ENCODE data around the gene ZSCAN5A.
"Not testable (repeated sequence)": the region's sequence is repeated elsewhere in the genome, so short reads cannot be mapped to it uniquely, and the experiment has no call there.

The ZSCAN5A gene

DNA sequence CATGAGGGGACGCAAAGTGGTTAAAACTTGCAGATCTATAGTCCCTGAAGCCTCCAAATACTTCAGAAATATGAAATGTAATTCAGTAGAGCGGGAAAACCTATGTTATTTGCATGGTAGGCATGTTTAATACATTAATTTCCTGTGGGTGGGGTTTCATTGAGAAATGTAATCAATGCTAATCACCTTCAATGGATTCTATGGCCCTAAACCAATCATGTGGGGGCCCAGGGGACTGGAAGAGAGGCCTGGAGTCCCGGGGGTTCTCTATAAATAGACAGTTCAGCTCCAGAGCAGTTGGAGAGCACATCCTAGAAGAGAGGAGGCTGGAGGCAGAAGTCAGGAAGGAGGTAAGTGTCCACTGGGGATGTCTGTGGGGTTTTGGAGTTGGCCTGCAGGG is 112.7 kb downstream of the ZSCAN5A start, which contains the start of gene ZSCAN5C:
Gene ZSCAN5C, plus strand, starts transcription at position 301 of the 400 bp plus-strand sequence. CDS start 3,641 bp downstream, outside the sequence.
- no peak for DNase-seq (ENCODE audit: low read depth)

DNA sequence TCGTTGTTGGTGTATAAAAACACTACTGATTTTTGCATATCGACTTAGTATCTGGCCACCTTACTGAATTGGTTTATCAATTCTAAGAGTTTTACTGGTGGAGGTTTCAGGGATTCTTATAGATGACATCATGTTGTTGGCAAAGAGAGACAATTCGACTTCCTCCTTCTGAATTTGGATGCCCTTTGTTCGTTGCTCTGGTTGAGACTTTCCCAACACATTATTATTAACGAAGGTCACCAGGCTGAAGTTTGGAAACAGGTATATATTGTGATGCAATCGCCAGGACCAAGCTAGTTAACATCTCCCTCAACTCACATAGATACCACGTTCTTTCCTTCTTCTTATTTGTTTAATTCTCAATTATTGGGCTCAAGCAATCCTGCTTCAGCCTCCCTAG is 115.0 kb downstream of the ZSCAN5A start:
- no peak for DNase-seq (ENCODE audit: low read depth)

DNA sequence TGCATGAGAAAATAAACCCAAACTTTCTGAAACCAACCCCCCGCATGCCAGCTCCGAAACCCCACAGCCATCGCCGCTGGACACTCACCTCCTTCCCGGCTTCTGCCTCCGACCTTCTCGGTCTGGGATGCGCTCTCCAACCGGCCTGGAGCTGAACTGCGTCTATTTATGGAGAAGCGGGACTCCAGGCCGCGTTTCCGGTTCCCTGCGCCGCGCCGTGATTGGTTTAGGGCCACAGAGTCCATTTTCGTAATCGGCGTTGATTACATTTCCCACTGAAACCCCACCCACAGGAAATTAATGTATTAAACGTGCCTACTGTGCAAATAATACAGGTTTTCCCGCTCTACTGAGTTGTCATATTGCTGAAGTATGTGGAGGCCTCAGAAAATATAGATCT is 117.0 kb downstream of the ZSCAN5A start, which contains the start of gene ZSCAN5B:
Gene ZSCAN5B, minus strand, starts transcription at position 138 of the 400 bp plus-strand sequence. CDS start 4,731 bp downstream, outside the sequence.
- not testable (repeated sequence) for DNase-seq (ENCODE audit: low read depth)

DNA sequence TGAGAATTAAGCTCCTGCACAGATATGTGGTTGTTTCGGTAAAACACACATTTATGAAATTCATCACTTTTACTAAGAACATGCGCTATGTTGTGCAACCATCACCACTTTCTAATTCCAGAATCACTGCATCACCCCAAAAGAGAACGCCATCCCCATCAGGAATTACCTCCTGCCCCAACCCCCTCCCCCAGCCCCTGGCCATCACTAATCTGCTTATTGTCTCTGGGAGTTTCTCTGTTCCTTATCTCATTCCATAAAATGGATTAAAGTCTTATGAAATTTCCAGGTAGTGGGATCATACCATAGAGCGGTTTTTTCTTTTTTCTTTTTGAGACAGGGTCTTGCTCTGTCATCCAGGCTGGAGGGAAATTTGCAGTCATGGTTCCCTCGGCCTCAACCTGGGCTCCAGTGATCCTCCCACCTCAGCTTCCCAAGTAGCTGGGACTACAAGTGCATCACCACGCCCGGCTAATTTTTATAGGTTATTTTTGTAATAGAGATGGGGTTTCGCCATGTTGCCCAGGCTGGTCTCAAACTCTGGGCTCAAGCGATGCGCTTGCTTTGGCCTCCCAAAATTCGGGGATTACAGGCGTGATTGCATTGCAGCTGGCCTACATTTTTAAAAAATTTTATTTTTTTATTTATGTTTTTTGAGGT is 120.5 kb downstream of the ZSCAN5A start:
- DNase-seq (ENCODE audit: low read depth), result no peak

DNA sequence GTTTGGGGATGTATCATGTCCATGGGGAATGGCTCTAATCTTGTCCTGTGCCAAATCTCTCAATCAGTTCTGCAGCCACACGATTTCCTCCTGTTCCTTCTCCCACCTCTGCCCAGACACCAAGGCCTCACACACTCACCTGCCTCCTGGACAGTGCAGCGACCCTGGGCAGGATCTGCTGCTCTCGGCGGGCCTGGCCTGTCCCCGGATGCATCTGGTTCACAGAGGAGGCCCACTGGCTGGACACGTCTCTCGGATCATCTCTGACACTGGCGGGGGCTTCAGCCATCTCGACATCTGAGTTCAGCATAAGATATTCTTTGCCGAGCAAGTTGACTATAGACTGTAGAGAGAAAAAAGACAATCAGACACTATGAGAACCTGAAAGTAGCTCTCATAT is 122.9 kb downstream of the ZSCAN5A start:
- no peak for DNase-seq (ENCODE audit: low read depth)

DNA sequence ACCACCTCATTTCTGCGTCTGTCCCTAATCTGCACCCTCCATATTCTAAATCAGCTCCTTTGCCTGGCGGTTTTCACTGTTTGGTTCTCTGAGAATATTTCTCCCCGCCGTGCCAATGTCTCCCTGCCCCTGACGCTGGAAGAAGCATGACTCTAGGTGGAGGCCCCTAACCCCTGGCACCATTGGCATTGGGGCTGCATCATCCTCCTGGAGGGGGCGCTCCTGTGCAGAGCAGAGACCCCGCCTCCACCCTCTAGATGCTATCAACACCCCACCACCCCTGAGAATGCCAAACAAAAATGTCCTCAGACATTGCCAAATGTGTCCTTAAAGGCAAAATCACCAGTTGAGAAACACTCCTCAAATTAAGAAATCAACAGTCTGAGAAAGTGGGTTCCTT is 123.5 kb downstream of the ZSCAN5A start:
- DNase-seq (ENCODE audit: low read depth), result no peak

DNA sequence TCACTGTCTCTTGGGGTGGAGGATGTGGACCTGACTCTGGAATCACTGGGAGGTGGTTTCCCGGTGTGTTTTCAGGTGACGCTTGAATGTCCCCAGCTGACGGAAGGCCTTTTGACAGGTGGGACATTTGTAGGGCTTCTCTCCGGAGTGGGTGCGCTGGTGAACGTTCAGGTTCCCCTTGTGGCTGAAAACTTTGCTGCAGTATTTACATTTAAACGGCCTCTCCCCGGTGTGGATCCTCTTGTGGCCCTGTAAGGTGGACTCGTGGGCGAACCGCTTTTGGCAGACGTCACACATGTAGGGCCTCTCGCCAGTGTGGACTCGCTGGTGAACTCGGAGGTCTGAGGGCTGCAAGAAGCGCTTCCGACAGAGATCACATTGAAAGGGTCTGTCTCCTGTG is 124.9 kb downstream of the ZSCAN5A start:
- DNase-seq (ENCODE audit: low read depth), result no peak

DNA sequence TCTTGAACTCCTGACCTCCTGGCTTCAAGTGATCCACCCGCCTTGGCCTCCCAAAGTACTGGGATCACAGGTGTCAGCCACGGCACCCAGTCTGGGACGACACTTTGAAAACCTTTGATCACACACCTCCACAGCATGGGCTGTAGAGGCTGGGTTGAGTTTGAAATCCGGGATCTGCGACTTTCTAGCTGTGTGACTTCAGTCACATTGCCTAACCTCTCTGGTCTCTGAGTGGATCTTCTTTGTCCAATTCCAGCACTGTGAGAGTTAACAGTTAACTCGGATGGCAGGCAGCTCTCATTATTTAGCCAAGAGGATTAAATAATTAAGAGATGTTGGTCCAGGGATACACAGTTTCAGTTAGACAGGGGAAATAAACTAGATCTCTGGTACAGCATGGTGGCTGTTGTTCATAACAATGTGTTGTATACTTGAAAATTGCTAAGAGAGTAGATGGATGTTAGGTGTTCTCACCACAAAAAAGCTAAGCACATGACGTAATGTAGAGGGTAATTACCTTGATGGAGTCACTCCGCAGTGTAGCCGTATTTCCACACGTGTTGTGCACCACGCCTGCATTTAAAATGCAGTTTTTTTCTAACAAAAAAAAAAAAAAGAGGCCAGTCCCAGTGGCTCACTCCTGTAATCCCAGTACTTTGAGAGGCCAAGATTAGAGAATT is 136.9 kb downstream of the ZSCAN5A start:
- DNase-seq (ENCODE audit: low read depth), result no peak

DNA sequence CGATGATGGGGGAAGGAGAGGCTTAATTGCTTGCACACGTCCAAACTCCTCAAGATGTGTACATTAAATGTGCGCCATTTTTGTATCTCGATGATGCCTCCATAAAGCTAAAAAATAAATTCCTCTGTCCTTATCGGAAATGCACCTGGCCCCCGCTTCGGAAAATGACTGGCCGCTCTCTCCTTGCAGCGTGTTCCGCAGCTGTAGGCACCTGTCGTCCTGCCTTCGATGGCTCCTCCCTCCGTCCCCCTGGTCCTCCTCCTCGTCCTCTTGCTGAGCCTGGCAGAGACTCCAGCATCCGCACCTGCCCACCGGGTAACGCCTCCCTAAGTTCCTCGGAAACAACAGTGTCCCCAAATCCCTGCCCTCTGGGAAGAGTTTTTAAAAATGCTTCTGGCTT is 137.8 kb downstream of the ZSCAN5A start:
- DNase-seq (ENCODE audit: low read depth), result no peak

DNA sequence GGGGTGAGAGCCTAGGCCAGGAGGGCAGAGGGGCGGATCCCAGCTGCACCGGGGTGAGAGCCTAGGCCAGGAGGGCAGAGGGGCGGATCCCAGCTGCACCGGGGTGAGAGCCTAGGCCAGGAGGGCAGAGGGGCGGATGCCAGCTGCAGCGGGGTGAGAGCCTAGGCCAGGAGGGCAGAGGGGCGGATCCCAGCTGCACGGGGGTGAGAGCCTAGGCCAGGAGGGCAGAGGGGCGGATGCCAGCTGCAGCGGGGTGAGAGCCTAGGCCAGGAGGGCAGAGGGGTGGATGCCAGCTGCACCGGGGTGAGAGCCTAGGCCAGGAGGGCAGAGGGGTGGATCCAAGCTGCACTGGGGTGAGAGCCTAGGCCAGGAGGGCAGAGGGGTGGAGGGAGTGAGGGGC is 138.3 kb downstream of the ZSCAN5A start:
- not testable (repeated sequence) for DNase-seq (ENCODE audit: low read depth)

DNA sequence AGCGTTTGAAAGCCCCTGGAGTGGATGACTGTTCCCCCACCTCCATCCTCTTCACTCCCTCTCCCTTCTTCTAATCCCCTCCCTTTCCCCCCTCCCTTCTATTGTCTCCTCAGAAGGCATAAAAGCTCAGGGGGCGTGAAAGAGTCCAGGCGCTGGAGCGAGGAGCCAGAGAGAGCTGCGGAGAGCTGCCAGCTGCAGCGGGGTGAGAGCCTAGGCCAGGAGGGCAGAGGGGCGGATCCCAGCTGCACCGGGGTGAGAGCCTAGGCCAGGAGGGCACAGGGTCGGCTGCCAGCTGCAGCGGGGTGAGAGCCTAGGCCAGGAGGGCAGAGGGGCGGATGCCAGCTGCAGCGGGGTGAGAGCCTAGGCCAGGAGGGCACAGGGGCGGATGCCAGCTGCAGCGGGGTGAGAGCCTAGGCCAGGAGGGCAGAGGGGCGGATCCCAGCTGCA is 138.8 kb downstream of the ZSCAN5A start, which contains the start of gene GALP:
Gene GALP, plus strand, starts transcription at position 148 of the 447 bp plus-strand sequence. CDS start 1,101 bp downstream, outside the sequence.
- not testable (repeated sequence) for DNase-seq (ENCODE audit: low read depth)

DNA sequence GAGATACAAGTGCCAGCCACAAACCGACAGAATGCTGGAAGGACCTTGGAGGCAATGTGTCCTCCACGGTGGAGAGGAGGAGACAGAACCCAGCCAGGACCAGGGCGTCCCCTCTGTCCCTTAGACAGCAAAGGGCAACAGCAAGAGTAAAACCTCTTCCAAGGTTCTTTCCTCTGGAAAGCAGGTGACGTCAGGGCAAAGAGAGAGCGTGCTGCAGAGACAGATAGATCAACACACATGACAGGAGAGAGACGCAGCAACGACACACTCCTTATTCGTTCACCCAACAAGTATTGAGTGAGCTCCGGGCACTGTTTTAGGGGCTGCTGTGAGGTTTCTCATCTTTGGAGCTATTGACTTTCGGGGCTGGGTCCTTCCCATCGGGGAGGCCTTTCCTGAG is 140.1 kb downstream of the ZSCAN5A start:
- no peak for DNase-seq (ENCODE audit: low read depth)

DNA sequence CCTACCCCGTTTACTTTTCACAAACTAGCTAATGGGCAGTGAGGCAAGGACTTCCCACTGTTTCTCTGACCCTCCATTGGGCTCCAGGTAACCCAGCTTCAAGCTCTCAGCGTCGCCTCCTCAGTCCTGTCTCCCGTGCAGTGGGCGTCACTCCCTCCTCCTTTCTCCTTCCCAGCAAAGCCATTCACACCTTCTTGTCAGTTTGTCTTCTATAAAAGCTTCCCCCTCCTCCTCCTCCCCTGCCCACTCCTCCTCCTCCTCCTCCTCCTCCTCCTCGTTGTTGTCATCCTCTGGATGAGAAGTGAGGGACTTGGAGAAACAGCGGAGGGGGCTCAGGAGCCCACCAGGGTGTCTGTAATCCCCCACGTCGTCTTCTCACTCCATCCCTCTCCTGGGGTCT is 140.6 kb downstream of the ZSCAN5A start:
- DNase-seq (ENCODE audit: low read depth), result no peak

All from stimulated activated CD8-positive, alpha-beta memory T cell treated with anti-CD3 and anti-CD28 coated beads, Interleukin-15, amount 100 ng/mL, for 1 hour (primary cell).